ENCODE data around the gene TCF4.

TCF4 gene

DNA sequence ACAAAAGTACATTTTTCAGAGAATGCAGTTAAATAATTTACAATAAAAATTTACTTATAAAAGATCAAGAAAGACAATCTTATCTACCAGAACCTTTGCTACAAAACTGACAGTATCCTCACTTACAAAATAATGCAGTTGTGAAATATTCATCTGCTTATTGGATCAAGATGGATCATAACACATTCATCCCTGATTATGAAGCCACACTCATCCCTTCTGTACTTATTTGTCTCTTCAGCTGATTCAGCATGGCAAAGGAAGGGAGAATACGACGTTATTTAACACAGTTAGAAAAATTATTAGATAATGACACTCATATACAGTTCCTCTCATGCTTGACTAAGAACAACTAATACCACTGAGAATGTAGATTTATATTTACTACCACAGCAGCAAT, 46.4 kb downstream of the TCF4 start:
- no peak for DNase-seq

DNA sequence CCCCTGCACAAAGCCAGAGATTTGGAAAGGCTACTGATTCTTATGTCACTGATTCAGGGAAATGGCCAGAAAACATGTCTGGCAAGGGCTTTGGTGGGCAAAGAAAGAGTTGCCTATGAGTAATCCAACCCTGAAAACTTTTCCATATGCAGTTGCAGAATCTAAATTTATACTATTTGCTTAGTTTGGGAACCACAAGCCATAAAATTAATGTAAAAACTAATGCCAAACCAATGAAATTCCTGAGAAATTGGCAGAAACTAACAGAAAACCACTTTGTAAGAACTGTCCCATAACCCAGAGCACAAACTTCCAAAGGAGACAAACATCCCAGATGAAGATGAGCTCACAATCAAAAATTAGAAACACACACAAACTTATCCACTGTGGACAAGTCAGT, 48.8 kb downstream of the TCF4 start:
- DNase-seq, result no peak

DNA sequence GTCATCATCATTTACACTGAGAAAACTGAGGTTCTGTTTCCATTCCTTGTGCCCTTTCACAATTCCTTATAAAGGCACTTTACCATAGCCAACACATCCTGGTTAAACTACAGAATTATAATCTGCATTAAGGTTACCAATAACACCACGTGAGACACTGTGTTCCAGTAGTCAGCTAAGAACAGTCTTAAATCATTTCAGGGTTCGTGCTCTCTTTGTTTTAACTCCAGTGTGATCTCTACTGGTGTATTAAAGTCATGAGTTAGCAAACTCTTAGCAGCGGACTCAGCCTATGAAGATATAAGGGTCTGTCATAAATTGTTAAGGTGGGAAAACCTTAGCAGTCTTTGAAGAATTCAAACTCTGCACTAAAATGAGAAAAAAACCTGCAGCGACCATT, 53.0 kb downstream of the TCF4 start:
- no peak for DNase-seq

DNA sequence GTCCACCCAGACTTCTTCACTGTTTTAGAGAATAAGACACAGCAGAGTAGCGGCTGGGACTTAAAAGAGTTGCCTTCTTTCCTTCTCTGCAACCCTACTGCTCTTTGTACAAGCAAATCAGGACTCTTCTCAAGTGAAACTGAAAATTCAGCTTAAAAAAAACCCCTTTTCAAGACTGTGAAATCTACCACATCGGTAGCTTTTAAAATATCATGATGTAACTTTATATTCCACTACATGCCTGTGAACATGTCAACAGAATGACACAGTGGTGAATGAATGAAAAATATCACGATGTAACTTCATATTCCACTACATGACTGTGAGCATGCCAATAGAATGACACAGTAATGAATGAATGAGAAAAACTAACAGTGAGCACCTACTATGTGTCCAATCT, 53.4 kb downstream of the TCF4 start:
- no peak for DNase-seq

DNA sequence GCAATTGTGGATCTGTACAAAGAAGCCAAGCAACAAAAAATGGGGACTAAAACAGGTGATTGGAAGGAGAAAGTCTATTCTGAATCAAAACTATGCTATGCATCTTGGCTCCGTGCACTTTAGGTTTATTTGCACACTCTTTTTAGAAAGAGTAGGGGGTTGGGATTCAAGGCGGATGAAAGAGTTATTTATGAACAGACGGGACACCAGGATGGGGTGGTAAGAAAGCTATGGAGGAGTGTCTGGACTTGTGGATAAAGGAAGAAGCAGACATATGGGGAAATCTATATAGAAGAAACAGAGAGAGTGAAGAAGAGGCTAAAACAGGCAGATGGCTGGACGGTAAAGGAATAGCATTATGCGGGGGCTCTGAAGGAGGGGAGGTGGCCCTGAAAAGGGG, 57.8 kb downstream of the TCF4 start:
- no peak for DNase-seq

DNA sequence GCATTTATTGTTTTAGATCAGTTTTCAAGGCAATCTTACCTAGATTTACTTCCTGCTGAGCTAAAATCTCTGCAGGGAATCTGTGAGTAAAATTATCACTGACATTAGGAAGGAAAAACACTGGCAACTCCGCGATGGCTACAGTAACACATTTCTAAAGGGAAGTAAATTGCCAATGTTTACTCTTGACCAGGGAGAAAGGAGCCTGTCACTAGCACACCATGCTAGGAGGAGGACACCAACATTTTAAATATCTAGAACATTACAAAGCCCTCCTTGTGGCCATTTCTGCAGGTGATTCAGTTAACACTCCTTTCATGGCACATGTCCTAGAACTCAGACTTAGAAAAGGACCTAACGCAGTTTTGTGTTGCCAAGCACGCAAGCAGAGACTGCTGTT, 58.4 kb downstream of the TCF4 start:
- no peak for DNase-seq

DNA sequence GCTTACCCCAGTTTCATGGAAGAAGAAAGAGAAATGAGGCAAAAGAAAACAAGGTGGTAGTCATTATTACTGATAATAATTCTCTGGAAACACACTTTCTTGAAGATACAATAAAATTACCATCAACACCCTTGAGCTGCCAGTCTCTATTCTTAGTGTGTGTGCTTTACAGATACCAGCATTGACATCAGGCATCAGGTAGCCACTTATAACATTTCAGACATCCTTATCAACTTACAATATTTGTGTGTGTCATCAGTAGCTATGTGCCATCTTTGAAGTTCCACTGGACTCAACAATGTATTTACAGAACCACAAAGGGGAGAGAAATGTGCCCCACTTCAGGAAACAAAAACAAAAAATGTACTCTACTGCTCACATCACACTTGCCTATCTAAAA, 62.1 kb downstream of the TCF4 start:
- no peak for DNase-seq

DNA sequence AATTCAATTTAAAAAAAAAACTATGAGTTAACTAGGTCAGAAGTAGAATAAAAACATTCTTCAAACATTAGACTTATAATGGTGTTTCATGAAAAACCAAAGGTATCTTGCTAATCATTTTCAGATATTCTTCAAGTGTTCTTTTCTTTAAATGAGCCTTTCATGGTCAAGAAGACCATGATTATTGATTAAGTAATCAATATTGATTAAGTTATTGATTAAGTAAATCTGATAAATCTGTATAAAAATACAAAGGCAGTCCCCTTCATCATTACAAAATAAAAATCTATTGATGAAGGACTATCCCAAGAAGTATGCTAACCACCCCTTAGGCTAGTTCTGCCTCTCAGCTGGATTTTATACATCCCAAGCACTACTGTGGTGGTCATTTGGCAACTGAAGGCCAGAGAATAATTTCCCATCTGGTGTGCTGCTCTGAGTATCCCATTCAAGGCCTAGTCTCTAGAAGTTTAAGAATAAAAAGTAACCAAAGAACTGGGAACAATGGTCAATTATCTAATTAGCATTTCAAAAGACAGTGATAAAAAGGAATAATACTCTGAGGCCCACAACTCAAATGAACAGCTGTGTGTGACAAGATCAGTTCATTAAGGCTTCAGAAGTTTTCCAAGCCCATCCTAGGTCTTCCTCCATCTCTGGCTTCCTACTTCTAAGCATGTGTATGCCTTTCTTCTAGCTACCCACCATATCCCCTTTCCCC, 63.5 kb downstream of the TCF4 start:
- no peak for DNase-seq

DNA sequence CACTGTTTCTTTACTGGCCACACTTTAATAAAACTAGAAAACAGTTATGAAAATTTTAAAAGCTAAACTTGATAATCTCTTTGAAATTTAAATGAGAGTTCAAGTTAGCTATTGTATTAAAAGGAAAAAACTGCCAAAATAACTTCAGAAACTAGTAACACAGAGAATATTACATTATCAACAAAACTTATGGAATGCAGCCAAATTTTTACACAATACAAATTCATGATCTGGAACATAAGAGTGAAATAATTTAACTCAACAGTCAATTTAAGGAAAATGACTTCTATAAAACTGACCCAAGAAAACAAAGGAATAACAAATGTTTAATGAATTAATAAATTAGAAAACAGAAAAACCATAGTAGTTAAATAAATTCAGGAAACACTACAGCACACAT, 65.0 kb downstream of the TCF4 start:
- no peak for DNase-seq

DNA sequence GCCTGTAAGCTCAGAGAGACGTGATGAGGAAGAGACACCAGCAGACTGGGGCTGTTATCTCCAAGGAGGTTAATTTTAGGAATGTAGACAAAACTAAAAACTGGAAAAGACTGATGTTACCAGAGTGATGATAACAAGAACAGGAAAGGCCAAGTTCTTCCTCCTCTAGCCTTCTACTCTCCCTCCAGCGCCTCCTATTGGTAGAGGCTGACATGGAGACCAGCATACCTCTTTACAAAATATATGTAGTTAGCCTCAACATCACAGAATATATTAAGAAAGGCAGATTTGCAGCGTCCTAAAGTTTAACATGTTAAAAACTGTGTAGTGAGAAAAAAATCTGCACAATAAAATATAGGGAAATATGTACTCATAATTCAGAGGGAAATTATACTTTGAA, 66.0 kb downstream of the TCF4 start:
- no peak for DNase-seq

DNA sequence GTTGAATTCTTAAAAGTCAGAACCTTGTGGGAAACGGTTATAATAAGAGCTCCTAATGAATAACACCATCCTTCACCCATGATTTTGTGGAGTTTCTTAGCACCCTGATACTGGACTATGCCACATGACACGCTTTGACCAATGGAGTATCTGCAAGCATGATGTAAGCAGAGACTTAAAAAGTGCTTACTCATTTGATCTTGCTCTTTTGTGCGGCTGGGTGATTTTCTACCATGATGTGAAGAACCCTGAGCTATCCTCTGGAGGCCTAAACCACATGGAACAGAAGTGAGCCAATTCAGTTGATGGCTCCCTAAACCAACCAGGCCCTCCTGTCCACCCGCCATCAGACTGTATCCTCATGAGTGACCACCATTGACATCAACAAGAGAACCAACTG, 70.9 kb downstream of the TCF4 start:
- DNase-seq, result no peak

DNA sequence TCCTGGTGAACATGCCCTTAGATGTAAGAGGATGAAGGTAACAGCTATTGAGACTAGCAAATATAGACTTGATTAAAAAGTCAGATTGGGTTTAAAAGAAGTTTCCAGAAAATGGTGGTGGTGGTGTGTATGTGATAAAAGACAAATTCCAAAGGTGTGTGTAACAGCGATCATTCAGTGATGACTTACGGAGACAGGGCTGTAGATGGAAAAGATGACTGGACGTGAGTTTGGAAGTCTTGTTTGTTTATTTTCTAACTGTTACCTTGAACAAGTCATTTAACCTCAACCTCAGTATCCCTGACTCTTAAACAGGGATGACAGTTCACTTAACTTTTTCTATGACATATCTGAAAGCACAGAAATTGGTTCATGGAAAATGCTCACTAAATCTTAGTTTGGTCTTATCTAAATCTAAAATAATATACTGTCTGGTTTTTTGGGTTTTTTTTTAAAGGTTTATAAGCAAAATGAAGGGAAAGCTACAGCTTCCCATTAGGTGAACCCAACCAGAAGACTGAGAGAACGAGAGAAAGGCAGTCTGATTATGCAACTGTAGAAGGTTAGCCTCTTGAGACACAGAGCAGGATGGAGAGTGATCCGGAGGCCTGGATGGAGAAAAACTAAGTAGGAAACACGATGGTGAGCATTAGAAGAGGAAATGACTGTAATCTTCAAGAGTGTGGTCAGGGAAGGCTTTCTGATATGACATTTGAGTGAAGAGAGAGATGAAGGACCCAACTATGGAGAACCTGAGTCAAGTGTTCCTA, 71.9 kb downstream of the TCF4 start:
- no peak for DNase-seq

DNA sequence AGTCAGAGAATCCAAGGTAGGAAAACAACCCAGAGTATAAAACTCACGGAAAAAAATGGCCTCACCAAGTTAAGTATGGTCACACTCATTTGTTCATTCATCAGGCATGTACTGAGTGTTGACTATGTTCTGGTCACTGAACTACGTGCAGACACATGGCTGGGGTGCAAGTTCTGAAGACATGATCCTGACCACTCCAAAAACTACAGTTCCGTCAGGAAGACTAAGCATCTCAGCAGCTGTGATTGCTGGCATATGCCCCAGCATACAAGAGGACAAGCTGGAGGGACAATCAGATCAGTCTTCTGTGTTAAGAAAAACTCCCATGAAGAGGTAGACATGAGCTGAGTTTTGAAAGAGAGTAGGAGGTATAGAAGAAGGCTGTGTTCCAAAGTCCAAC, 72.8 kb downstream of the TCF4 start:
- no peak for DNase-seq

DNA sequence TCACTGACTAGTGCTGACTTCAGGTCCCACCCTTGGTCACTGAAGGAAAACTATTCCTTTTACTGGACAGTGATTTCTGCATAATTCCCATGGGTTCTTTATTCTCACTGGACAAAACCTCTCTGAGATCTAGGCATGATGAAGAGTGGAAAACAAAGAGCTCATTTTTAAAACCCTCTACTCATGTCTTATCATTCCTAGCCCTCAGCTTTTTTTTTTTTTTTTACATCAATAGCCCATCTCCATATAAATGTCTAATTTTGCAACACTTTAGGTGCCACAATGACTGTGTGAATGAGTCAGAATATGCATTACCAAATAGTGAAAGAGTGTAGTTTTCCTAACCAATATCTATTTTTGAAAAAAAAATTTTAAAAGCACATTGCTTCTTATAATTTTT, 74.8 kb downstream of the TCF4 start:
- no peak for DNase-seq

DNA sequence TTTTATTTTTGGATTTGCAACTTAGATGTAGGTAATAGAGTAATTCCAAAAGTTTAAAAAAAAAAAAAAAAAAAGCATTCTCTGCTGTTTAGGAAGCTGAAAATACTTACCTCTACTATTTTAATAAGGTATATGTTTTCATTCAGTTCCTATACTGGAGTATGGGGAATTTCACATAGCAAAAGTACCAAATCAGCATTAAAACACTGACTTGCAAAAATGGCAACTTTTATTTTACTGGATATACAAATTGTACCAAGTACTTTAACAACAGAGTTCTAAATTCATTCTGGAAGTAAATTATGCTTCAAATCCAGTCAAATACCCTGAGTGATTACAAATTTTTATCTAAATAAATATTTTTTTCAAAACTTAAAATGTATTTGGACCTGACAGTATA, 76.7 kb downstream of the TCF4 start:
- DNase-seq, result no peak

DNA sequence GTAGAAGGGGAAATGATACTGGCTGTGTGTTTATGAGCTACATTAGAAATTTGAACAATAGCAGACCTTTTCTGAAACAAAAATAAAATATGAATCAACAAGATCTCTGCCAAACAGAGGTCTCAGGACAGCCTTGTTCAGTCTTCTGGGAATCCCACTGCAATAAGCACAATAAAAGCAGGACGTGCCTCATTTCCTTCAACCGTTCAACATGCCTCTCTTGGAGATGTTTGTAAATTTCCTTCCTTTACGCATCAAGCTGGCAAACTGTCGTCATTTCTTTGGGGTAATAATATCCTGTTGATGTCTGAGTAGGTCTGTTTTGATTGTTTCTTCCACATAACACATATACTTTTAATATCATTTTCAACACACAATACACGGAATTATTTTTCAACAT, 77.2 kb downstream of the TCF4 start:
- DNase-seq, result no peak

DNA sequence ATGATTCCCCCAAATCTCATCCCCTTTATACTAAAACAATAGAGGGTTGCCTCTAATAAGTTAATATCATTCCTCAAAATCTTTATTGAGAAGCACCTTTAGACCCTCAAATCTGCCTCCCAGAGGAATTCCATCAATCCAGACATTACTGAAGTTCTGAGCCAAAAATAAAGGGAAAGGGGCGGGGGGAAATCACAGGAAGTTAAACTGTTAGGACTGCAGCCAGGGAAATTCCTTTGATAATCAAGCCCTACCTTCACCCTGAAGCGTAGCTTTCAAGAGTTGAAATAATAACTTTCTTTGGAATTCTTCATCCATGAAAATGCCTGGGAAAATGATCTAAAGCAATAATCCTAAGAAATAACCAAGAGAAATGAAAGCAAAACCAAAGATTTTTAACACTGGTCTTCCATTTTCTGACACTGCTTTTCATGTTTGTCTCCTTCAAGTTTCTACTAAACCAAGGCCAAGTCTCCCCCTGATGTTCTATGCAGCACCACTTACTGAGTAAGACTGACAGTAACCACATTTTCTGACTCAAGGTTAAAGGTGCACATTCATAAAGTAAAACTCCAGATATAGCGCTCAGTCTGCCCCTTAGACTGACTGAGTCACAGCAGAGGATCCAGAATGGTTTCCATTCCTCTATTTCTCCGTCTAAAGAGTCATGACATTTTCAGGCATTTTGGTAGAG, 78.2 kb downstream of the TCF4 start:
- DNase-seq, result no peak

DNA sequence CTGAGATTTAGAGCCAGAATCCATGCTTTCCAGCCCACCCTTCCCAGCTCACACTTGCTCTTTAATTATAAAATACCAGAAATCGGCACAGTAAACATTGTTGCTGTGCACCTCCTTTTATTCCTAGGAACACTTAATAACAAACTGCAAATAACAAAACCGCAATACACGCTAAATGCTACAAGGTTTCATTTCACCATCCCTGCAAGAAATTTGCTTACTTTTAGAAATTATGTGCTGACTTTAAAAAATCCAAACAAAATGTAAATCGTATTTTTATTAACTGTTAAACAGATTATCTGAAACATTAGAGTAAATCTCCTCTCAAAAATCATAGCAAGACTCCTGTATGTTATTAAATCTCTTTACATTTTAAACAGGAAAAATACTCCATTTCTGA, 79.3 kb downstream of the TCF4 start:
- DNase-seq, result no peak

DNA sequence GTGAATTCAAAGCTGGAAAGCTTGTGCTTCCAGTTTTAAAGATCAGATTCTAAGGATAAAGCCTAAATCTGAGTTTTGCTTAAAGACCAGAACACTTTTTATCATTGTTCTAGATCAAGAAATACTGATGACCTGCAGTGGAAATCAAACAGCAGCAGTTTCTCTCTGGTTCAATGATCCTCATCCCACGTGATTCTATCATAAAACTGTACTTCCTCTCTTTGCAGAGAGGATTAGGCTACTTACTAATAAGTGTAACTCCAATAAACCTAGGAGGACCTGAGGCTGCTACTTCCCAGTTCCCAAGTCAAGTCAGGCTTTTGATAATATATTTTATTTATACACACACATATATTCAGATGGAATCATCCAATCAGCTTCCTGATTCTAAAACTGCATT, 81.9 kb downstream of the TCF4 start:
- no peak for DNase-seq

DNA sequence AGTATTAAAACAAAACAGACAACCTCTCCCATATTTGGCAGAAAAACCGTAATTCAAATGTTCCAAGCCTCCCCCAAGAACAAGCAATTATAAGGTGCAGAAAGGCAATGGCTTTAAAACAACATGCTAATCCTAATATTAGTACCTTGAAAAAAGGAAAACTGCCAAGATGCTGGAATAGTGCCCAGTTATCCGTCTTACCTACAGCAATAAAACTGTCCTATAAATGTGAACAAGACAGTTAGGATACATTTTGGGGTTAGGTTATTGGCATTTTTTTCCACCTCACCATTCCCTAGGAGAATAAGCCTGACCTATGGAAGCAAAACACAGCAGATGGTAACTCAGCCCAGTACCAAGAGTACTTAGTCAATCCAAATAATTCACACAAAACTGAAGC, 83.2 kb downstream of the TCF4 start:
- no peak for DNase-seq

DNA sequence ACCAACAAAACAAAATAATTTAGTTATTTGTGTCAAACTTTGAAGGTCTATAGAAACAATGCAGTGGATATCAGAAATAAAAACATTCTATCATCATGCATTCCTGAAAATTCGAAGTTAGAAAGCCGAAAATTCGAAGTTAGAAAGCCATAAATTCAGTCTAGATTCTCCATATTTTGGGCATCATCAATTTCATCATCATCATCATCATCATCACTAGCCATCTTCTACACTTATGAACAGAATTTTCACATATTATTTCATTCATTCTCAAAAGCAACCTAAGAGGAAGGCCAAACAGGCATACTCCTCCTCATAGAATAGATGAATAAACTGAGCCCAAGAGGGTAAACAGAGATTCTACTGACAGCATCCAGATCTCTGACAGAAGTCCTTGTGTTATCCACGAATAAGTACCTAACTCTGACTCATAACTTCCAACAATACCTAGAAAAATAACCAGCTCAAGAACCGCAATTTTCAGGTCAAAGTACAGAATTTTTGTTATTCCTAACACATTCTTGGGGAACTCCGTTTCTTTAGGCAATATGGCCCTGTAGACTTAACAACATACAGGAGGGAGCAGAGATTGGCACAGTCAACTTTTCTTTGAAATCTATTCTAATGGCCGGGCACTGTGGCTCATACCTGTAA, 84.7 kb downstream of the TCF4 start:
- DNase-seq, result no peak

DNA sequence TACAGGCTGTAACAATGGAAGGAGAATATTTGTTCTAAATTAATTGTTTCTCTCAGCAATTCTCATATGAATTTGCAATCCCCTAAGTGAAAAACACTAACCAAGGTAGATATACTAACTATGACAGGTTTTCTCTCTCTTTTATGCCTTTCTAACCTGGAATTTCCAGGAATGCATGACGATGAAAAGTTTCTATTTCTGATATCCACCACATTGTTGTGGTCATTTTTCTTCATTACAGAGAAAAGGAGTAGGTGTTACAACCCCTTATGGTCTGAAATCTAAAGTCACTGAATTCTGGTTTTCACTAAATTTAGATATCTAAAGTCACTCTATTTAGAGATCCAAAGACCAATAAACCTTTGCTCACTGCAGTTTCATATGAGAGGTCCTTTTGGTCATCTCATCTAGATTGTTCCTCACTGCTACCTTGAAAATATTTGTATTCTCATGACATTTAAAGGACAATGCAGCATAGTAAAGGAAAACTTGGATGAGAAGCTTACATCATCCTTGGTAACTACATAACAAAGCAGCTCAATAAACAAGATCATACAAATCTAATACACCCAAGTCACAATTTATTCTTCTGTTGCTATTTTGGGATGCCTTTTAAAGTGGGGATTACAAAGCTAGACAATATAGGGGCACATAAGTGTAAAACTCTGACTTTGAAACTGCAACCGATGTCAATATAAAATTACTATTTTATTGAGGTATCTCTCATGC, 85.8 kb downstream of the TCF4 start:
- DNase-seq, result no peak

DNA sequence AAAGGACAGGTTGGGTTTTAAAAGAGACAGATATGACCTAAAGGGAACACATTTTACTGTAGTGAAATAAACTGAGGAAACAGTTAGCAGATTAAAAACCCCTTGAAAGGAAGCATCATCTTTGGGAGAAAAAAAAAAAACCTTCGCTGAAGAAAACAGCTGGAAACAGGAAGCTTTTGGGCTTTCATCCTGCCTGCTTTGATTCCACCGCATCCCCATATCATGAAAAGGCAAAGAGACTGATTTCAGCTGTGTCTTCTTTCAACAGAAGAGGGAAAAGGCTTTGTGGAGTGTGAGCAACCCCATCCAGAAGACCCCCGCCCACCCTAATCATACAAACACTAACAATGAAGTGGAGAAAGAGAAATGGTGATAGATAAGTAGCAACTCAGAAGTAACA, 86.4 kb downstream of the TCF4 start:
- DNase-seq, result no peak
